HUDEP-2 (cell line): ENCODE measurements around the gene MKNK2.
"Not testable (repeated sequence)": the region's sequence is repeated elsewhere in the genome, so short reads cannot be mapped to it uniquely, and the experiment has no call there.

Source experiments
- DNase-seq, 76 experiments: peaks; one replicate each; lab custom pipeline; 2025; ENCODE audit not compliant: unreplicated experiment in 76 of 76; lab: John Stamatoyannopoulos, UW

The MKNK2 gene

GRCh38 chr19:1998712-1999708 is 52.0 kb downstream of the MKNK2 start:
- no peak for DNase-seq

DNA sequence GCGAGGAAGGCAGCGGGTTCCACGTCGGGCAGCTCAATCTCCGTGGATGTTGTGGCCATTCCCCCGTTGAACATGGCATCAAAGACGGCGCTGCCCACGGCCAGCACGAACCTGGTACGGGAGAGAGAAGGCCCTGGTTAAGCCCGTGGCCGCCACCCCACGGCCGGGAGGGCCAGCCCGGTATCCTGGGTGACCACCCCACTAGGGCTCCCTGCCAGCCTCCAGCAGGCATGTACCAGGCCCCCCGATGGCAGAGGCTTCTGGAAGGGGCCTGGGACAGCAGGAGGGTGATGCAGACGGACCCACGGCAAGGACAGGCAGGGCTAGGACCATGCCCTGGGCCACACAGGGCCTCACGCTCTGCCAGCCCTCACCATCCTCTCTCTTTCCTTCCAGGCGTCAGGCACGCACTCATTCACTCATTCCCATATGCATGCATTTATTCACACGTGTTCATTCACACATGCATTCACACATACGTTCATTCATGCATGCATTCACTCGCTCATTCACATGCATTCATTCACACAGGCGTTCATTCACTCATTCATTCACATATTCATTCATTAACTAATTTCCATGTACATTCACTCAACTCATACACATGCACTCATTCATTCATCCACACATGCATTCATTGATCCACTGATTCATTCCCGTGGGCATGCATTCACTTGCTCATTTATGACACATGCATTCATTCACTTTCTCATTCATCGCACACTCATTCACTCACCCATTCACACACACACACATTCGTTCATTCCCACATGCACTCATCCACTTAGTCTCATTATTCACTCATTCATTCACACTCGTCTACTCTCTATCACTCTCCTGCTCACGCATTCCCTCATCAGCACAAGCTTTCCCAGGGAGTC is 53.5 kb downstream of the MKNK2 start:
- no peak for DNase-seq

GRCh38 chr19:1992759-1993260 is 58.2 kb downstream of the MKNK2 start:
- peak in 29 of 76 experiments; percentile 12 to 59 (median 31) for DNase-seq

GRCh38 chr19:1991018-1991913 is 59.8 kb downstream of the MKNK2 start:
- DNase-seq = no peak

GRCh38 chr19:1990230-1991017 is 60.6 kb downstream of the MKNK2 start:
- no peak for DNase-seq

DNA sequence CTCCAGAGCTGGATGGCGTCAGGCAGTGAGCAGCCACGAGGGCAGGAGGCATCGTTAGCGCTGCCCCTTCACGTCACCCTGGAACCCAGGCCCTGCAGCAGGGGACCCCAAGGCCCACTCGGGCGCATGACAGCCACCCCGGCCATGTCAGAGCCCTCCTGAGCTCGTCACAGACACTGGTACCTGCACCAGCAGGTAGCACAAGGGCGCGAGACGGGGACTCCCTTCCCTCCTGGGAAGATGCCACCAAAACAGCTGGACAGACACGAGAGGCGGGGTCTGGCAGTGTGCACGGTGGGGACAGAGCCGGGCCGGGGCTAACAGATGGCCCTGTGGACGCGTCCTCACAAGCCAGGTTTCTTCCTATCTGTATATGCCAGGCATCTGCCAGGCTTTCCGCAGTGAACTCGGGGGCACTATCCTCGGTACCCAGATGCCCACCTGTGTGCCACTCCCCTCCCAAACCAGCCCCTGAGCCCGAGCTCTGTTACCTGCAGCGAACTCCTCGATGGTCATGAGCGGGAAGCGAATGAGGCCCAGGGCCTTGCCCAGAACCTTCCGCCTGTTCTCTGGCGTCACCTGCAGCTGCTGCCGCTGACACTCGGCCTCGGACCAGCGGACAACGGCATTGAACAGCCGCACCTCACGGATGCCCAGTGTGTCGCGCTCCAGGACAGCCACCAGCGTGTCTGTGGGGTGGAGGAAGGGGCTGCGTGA is 61.4 kb downstream of the MKNK2 start:
- DNase-seq = no peak

DNA sequence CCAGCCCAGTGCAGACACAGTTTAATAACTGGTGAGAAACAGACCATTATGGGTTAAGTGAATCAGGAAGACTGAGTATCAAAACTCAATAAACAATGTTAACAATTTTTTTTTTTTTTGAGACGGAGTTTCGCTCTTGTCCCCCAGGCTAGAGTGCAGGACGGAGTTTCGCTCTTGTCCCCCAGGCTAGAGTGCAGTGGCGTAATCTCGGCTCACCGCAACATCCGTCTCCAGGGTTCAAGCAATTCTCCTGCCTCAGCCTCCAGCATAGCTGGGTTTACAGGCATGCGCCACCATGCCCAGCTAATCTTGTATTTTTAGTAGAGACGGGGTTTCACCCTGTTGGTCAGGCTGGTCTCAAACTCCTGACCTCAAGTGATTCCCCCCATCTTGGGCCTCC is 62.6 kb downstream of the MKNK2 start:
- DNase-seq = not testable (repeated sequence)
